C4-2B (cell line): ENCODE data around the gene PIWIL4.

Experiments used
- ZFX ChIP-seq: fragments of 450-650 bp; IDR thresholded peaks from 2 replicates; pipeline ENCODE4 v1.6.1; 2017
- TF ChIP-seq, protein P1 (sequence below): fragments of 450-650 bp; conservative IDR thresholded peaks from 2 replicates; pipeline ENCODE4 v1.5.1; 2017; ENCODE audit warnings: mild to moderate bottlenecking

DNA sequence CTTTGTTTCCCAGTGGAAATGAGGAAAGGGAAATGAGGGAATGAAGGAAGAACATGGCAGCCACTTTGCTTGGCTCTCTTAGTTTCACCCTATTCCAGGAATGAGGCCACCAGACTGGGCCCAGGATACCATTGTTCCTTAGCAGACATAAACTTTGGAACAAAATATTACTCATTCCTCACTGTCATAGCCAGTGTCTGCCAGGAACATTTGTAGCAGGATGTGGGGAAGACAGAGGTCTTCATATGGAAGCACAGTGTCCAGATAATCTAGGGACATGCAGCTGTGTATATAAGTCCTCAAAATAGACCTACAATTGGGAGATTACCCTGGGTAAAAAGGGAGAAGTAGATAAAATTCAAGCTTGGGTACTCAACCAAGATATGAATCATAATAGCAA is 38.6 kb upstream of the PIWIL4 start:
- TF ChIP-seq, protein P1, sequence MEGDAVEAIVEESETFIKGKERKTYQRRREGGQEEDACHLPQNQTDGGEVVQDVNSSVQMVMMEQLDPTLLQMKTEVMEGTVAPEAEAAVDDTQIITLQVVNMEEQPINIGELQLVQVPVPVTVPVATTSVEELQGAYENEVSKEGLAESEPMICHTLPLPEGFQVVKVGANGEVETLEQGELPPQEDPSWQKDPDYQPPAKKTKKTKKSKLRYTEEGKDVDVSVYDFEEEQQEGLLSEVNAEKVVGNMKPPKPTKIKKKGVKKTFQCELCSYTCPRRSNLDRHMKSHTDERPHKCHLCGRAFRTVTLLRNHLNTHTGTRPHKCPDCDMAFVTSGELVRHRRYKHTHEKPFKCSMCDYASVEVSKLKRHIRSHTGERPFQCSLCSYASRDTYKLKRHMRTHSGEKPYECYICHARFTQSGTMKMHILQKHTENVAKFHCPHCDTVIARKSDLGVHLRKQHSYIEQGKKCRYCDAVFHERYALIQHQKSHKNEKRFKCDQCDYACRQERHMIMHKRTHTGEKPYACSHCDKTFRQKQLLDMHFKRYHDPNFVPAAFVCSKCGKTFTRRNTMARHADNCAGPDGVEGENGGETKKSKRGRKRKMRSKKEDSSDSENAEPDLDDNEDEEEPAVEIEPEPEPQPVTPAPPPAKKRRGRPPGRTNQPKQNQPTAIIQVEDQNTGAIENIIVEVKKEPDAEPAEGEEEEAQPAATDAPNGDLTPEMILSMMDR: no peak
- no peak for TF ChIP-seq ZFX
